AG20443 (cell line): Measurements from ENCODE around the gene THY1.
"Not testable (repeated sequence)": the region's sequence is repeated elsewhere in the genome, so short reads cannot be mapped to it uniquely, and the experiment has no call there.

Experiments used
- DNase-seq: peaks from one replicate; pipeline ENCODE4 v3.0.0; 2012; ENCODE audit warnings: low spot score, mixed read lengths

The THY1 gene

DNA sequence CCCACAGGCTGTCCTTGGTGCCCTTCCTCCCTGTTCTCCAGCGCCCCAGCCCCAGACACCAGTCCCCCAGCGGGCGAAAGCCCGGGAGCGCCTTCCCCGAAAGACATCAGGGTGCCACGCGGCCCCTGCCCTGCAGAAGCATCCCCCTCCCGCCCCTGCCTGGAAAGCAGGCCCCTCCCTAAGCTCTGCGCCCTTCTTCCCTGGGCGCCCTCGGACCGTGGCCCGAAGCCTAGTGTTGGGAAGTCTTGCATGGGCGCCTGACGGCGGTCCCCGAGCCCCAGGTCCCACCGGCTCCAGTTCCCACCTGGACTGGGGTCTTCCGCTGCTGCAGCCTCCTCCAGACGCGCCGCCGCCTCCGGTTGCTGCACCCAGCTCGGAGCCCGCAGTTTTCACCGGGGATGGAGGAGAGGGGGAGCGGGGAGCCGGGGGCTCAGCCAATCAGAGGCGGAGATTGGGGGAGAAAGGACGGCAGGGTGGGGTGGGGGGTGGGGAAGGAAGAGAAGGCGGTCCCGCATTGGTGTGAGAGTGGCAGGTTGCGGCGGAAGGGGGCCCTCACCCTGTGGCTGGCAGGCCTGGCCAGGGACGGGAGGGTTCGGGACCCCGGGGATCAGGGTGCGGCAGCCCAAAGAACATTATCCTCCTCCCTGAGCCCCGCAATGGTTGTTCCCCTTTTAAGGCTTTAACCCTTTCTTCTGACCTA, at the start of gene THY1:
THY1 (minus strand) TSS at position 364 of the 700 bp plus-strand sequence. CDS start 2,267 bp downstream, outside the sequence.
- peak; percentile 89 for DNase-seq

DNA sequence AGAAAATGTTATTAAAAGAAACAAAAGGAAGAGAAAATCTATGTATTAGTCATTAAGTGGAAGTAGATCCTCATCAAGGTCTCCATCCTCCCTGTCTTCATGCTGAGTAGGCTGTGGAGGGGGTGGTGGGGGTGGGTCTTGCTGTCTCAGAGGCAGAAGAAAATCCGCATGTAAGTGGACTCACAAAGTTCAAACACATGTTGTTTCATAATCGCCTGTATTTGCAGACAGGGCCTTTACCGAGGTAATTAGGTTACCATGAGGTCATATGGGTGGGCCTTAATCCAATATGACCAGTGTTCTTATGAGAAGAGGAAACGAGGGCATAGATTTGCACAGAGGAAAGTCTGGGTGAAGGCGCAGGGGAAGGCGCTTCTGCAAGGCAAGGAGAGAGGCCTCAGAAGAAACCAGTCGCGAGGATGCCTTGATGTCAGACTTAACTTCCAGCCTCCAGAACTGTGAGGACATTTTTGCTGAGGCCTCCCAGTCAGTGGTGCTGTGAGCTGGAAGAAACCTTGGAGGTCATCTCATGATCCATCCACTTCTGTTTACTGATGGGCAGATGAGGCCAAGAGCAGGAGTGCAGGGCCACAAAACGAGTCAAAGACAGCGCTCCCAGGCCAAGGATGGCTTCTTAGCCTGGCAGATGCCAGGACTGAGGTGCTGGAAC, 49.3 kb upstream of the THY1 start:
- DNase-seq = no peak

DNA sequence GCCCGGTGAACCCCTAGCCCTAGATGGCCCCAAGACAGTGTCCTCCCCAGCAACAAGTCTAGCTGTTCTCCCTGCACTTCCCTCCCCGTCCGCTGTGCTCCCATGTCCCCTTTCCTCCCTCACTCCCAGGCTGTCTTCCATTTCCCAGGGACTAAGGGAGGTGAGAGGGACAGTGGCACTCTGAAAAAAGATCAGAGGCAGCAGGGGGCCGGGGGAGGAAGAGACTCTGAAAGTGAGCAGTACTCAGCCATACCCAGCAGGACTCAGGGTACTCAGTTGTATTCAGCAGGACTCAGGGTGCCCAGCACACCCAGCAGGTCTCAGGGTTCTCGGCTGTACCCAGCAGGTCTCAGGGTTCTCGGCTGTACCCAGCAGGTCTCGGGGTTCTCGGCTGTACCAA, 48.4 kb upstream of the THY1 start:
- no peak for DNase-seq

DNA sequence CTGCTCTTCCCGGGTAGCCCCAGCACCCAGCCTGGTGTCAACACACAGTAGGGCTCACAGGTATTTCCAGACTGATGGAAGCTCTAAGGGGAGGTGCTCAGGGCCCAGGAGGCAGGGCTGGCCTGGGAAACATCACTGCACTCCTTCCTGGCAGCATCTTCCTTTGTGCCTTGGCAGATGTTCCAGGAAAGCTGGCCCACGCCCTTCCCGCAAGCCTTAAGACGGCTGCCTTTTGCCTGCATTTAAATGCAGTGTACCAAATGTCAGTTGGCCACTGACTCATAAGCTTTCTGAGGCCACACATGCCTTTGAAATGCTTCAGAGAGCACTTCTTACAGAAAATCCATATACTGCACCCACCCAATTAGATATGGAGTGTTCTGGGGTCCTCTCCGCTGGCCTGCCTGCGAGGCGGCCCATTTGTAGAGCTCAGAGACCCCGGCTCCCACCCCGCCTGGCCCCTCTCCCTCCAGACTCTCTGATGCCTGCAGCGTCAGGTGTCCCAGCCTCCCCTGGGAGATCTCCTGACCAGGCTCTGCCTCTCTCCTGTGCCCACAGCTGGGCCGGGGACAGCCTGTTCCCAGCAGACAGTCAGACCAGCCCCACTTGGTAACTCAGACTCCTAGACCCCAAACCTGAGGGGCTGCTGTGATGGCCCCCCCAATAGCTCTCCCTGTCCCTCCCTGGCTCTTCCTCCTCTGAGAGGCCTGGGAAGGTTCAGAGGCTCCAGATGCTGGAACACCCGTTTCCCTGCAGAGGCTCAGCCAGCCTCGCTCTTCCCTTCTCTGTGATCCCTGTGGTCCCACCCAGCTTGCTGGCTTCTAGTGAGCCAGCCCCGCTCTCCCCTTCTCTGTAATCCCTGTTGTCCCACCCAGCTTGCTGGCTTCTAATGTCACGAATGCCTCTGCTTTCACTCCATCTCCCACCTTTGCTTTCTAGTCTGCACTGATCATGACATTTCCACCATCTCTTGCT, 47.6 kb upstream of the THY1 start:
- DNase-seq = peak; percentile 85

DNA sequence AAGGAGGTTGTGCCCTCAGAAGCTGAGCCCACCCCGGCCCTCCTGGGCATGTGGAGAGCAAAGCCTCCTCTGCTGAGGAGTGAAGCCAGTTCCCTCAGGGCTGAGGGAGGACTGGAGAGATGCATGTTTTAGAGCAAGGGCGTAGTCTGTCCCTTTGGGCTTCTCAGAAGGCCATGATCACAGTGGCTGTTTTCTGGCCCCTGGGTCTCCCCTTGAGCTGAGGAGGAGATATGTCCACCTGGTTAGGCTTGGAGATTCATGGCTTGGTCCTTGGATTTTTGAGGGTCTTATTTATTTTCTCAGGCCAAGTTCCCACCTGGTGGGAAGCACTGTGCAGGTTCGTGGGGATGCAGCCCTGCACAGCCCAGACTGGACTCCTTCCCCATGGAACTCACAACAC, 46.5 kb upstream of the THY1 start:
- no peak for DNase-seq

DNA sequence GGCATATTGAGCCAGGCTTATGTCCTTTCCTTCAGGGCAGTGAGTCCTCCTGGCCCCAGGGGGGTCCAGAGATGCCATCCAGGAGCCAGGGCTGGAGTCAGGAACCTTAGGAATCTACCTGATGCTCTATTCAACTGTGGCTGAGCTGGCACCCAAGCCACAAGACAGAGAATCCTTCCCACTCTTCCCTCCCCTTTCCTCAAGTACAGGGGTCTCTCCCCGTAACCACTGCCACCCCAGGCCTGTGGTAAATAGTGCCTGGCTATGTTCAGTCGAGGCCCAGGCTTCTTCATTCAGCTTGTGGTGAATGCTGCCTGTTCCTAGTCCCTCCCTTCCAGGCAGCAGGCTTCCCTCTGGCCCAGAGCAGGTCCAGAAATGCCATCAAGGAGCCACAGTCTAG, 45.5 kb upstream of the THY1 start:
- DNase-seq = no peak

DNA sequence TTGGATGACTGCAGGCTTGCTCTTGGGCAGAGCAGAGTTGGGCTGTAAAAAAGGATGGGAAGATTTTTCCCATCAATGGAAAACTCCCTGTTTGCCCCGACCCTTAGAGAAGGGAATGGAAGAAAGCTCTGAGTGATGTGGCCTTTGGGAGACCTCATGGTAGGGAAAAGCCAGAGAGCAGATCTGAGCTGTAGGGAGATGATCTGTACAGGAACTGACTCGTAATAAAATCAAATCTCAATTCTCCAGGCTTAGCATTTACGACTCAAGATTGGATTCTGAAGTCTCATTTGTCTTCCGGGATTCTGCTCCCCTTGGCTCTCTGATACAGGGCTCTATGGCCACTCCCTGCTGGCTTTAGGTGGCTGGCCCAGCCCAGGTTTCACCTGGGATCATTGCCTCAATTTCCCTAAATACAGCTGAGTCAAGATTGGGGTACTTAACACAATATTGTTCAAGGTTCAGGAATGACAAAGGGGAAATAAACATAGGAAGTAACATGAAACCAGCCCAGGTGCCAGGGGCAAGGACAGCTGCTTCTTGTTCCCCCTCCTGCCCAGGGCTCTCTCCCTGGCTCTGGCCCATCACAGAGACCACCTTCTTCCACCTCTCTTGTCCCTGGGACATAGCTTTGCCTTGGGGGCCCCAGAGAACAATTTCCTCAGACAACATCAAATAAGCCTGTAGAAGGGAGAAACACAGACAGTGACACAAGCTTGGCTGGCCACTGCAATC, 38.4 kb upstream of the THY1 start:
- DNase-seq = no peak

DNA sequence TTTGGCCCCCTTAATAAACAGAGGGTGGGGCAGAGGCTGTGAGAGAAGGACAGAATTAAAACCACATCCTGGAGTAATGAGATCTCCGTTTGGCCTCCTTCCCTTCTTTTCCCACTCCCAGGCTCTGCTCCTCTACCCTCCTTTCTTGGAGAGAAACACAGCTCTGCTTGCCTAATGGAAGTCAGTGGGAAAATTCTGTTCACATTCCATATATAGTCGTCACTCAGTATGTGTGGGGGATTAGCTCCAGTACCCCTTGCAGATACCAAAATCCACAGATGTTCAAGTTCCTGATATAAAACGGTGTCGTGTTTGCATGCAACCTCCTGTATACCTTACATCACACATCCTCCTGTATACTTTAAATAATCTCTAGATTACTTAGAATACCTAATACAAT, 37.6 kb upstream of the THY1 start:
- DNase-seq = peak; percentile 81

DNA sequence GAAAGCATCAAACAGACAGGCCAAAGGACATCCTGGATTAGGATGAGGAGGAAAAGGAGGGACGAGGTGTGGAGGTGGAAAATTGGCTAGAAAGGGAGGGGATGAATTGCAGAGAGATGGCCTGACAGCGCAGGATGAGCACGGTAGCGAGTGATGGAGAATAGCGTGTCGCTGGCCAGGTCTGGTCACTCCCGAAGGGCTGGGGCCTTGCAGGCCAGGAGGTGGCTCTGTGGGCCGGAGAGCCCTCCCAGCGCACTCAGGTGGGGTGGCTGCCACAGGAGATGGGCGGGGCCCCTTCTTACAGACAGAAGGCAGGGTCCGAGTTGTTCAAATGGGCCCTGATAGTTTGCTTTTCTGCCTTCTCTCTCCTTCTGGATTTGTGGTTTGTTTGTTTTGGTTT, 37.1 kb upstream of the THY1 start:
- no peak for DNase-seq

DNA sequence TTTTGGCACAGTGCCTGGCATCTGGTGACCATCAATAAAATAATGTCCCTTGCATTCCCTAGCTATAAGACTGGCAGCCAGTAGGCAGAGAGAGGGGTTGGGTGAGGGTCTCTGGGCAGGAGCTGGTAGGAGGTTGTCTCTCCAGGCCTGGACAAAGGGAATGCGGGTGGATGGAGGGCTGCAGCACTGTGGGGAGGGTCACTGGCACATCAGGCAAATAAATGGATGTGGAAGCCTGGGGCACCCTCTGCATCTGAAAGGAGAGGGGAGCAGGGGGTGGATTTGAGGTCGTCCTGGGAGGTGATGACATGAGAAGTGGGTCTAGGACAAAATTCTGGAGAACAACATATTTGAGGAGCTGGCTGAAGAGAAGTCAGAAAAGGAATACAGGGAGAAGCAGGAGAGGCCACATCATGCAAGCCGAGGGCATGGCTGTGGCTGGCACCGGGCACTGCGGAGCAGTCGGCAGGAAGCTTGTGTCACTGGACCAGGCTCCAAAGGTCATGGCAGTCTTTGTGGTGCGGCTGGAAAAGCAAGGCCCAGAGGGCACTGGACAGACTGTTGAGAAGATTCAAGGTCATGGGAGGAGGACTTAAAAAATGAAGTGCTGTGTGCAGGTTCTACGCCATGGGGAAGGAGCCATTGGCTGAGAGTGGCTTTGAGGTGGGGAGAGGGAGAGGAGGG, 36.5 kb upstream of the THY1 start:
- DNase-seq = no peak

DNA sequence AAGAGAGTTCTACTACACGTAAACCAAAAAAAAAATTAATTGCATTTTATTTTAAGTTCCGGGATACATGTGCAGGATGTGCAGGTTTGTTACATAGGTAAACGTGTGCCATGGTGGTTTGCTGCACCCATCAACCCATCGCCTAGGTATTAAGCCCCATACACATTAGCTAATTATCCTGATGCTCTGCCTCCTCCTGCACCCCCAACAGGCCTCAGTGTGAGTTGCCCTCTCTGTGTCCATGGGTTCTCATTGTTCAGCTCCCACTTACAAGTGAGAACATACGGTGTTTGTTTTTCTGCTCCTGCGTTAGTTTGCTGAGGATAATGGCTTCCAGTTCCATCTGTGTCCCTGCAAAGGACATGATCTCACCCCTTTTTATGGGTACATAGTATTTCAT, 32.7 kb upstream of the THY1 start:
- DNase-seq = not testable (repeated sequence)

DNA sequence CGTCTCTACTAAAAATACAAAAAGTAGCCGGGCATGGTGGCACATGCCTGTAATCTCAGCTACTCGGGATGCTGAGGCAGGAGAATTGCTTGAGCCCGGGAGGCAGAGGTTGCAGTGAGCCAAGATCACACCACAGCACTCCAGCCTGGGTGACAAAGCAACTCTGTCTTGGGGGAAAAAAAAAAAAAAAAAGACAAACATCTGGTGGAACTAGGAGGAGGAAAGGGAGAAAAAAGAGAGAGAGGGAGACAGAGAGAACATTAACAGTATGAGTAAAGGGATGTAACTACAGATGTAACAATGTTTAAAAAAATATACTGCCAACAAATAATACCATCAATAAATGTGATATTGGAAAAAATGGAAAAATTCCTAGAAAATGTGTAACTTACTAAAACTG, 32.3 kb upstream of the THY1 start:
- DNase-seq = not testable (repeated sequence)

DNA sequence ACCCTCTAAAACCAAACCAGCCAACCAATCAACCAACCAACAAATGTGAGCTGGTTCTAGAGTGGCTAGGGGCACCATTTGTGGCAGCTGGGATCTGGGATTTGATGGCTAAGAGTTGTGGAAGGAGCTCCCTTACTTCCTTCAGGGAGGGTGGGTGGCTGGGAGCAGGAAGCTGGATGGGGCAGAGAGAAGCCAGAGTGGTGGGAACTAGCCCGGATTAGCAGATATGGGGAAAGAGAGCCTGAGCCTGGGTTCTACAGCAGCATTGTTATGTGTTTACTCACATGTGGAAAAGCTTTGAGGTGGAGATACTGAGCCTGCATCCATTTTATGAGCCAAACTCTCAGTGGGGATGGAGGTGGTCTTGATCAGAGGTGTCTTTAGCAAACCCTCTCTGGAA, 30.9 kb upstream of the THY1 start:
- DNase-seq = no peak

DNA sequence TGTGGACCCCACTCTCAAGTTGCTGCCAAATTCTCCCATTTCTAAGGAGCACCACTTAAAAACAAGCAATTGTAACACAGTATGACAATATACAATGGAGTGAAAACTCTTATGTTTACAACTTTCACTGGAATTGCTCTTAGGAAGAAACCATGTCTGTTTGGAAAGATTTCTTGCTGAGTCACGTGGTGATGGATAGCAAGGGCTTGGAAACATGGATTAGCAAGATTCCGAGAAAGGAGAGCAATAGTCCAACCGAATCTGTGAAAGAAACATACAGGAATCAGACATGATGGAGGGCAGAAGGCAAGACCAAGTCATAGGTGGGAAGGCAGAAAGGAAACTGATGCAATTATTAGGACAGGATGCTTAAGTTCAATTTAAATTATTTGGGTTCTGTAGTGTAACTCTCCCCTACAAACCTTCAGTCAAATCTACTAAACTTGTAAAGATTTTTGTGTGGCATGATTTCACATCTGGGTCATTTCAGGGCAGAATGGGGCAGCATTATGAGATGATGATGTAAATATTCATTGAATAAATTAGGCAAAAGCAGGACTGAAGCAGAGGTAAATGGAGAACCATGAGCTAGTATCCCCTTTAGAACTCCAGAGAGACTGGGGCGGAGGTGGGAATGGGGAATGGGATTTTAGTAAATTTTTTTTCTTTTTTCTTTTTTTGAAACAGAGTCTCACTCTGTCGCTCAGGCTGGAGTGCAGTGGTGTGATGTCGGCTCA, 27.8 kb upstream of the THY1 start:
- DNase-seq = no peak

DNA sequence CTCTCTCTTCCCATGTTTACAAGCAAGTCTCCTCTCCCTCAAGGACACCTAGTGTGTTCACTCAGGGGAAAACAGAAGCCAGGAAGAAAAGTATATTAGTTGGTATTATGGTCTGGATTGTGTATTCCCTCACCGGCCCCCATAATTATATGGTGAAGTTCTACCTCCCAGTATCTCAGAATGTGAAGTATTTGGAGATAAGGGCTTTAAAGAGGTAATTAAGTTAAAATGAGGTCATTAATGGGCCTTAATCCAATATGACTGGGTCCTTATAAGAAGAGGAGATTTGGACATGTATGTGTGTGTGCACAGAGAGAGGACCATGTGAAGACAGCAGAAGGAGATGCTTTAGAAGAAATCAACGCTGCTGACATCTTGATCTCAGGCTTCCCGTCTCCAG, 26.5 kb upstream of the THY1 start:
- no peak for DNase-seq

DNA sequence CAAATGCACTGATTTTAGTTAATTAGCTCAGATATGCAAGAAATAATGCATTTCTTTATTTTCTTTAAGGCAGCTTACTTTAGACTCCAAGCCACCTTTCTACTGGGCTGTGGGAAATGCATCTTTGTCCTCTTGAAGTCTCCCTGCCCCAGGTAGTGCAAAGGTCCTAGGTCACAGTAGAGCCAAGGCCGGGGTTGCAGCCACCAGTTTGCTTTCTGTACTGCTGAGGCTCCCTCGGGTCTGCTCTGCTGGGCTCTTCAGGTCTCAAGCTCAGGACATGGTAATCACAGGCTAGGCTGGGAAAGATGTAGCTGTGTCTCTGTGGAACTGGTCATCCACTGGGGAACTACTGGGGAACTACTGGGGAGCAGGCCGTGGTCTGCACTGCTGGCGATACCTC, 25.4 kb upstream of the THY1 start:
- DNase-seq = no peak

DNA sequence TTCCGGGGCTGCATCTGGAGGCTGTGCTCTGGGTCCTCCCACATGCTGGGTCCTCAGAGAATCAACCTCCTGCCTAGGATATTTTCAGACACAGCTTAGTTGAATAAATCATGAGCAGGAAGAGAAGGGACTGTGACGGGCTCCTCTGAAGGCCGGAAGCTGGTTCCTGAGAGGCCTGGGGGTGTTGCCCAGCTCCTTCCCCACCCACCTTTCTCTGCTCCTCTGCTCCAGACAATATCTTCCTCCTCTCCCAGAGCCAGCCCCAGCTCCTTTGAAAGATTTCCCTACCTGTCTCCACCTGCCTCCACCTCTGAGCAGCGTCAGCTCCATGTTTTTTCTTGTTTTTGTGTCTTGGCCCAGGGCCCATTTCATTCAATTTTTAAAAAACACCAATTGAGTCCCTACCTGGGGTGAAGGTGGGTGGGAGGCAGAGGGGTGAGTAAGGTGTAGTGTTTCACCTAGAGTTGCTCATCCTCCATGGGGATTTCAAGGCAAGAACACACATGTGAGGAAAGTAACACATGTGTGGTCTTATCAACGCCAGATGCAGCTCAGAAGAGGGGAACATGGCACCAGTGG, 24.8 kb upstream of the THY1 start:
- no peak for DNase-seq

DNA sequence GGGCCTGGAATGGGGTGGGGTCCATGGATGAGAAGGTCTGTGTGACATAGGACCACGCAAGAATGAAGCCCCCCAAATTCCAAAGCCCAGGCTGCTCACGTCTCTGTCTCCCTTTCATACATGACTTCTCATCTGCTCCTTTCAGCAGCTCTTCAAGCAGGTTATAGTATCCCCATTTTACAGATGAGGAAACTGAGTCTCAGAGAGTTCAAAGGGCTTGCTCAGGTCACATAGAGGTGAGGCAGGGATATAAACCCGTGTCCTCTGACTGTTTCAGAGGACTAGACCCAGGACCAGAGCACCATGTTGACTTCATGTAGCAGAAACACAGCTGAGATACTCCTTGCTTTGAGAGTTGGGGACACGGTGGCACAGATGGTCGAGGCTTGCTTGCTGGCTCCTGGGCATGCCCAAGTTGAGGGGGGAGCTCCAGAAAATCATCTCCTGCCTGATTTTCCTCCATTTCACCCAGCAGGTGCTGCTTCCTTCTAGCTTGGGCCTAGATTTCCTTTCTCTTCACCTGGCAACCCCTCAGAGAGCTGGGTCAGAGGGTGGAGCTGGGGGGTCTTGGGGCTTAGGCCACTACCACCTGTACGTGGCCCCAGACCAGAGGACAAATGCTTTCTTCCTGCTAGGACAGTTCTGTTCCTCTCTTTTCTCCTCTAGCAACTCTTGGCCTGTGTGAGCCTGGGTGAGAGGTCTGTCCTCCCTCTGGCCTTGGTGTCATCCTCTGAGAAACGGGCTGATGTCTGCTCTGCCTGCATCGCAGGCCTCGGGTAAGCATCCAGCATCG, 24.1 kb upstream of the THY1 start:
- DNase-seq = no peak

DNA sequence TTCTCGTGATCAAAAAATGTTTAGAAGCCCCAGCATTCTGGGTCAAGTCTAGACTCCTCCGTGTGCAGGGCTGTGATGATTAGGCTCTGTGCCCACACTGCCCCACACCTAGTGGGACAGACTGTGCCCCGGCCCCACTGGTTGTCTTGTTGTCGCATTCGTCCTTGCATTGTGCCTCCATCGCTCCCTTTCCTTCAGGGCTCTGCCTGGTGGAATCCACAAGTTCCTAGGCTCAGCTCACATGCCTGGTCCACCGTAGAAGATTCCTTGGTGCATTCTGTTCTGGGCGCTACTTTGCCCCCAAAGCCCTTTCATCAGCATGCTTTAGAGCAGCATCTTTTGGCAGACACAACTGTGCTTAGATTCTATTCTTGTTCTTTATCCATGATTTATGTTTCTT, 23.5 kb upstream of the THY1 start:
- DNase-seq = no peak

DNA sequence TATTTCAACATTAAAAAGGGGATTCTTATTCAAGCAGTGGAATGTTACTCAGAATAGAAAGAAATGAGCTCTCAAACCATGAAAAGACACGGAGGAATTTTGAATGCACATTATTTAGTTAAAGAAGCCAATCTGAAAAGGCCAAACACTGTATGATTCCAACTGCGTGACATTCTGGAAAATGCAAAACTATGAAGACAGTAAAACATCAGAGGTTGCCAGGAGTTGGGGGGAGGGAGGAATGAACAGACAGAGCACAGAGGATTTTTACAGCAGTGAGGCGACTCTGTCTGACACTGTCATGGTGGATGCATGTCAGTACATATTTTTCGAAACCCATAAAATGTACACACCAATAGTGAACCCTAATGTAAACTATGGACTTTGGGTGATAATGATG, 22.9 kb upstream of the THY1 start:
- DNase-seq = peak; percentile 27
